DND-41 (cell line): ENCODE data around the gene IL36B.

Experiments used
- ATAC-seq: fragments of 200-7000 bp; cut with Tn5 transposase; 3 replicates; pipeline ENCODE4 v1.9.1; 2021; ENCODE audit warnings: low read depth; ENCODE audit not compliant: insufficient read depth
- DNase-seq: peaks from one replicate; pipeline ENCODE4 v3.0.0-alpha.2; 2020
- H2AFZ ChIP-seq: 2 replicates; pipeline ENCODE4 v1.6.0; 2012; ENCODE audit warnings: low read depth, low read length
- H3K27ac ChIP-seq: 2 replicates; pipeline ENCODE4 v1.5.1; 2012; ENCODE audit warnings: low read length, inconsistent platforms
- H3K27me3 ChIP-seq: fragments of 200-600 bp; sonication (generic); 2 replicates; pipeline ENCODE4 v1.6.0; 2012; ENCODE audit warnings: low read length, mild to moderate bottlenecking, inconsistent platforms; ENCODE audit not compliant: insufficient read depth, poor library complexity
- H3K36me3 ChIP-seq: 2 replicates; pipeline ENCODE4 v1.5.1; 2012; ENCODE audit warnings: low read length, inconsistent platforms; ENCODE audit not compliant: insufficient read depth
- H3K4me1 ChIP-seq: 2 replicates; pipeline ENCODE4 v1.5.1; 2012; ENCODE audit warnings: mild to moderate bottlenecking, low read length; ENCODE audit not compliant: insufficient read depth
- H3K4me2 ChIP-seq: 2 replicates; pipeline ENCODE4 v1.6.0; 2012; ENCODE audit warnings: mild to moderate bottlenecking, moderate library complexity, low read length, inconsistent platforms; ENCODE audit not compliant: insufficient read depth
- H3K4me3 ChIP-seq, 2 experiments: fragments of 200-600 bp in 1 of 2; shearing (Covaris generic) in 1 of 2; 2 replicates each; pipeline ENCODE4 v1.5.1; 2012 to 2016; ENCODE audit warnings: inconsistent platforms in 2 of 2, low read length in 2 of 2, mild to moderate bottlenecking in 2 of 2, low read depth in 1 of 2, moderate library complexity in 1 of 2
- H3K79me2 ChIP-seq: 2 replicates; pipeline ENCODE4 v1.6.0; 2012; ENCODE audit warnings: low read length, inconsistent platforms; ENCODE audit not compliant: insufficient read depth
- H3K9ac ChIP-seq: 2 replicates; pipeline ENCODE4 v1.6.0; 2012; ENCODE audit warnings: low read depth, mild to moderate bottlenecking, inconsistent platforms, low read length, moderate library complexity
- H3K9me3 ChIP-seq: 2 replicates; pipeline ENCODE4 v1.5.1; 2012; ENCODE audit warnings: low read length, moderate library complexity, mild to moderate bottlenecking, inconsistent platforms; ENCODE audit not compliant: insufficient read depth, severe bottlenecking
- H4K20me1 ChIP-seq: 2 replicates; pipeline ENCODE4 v1.6.0; 2012; ENCODE audit warnings: low read length; ENCODE audit not compliant: insufficient read depth
- EZH2 ChIP-seq: IDR thresholded peaks from 3 replicates; pipeline ENCODE4 v1.6.1; 2012; ENCODE audit warnings: borderline replicate concordance, low read depth, mild to moderate bottlenecking, moderate library complexity, low read length, inconsistent platforms; ENCODE audit not compliant: severe bottlenecking
- TF ChIP-seq, protein P1 (sequence below): IDR thresholded peaks from 2 replicates; pipeline ENCODE4 v1.5.1; 2012; ENCODE audit warnings: borderline replicate concordance, low read length, moderate library complexity, mild to moderate bottlenecking; ENCODE audit not compliant: poor library complexity, severe bottlenecking; ENCODE audit errors: extremely low read depth

IL36B gene

DNA sequence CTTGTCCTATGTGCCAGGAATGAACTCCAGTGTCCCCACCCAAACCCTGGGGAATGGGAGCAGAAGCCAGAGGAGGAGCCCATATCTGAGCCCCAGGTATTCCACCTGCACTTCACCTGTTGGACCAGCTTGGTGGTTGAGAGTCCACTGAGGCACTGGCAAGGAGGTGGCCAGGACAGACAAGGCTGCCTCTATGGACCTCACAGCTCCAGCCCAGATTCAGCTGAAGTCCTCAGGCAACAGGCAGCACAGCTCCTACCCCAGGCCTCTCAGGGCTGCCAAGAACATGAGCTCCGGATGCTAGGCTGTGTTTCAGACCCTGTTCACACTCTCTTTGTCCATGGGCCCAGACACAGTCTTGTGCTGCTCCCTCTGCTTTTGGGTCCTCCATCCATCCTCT, 12.2 kb upstream of the IL36B start:
- H3K4me2 ChIP-seq: no peak overlapping the region
- H3K36me3 ChIP-seq: no peaks in the 10 kb centered on the region
- H3K27me3 ChIP-seq: peaks cover 2% of the 10 kb centered on the region
- H3K79me2 ChIP-seq: no peaks in the 10 kb centered on the region
- no peak overlapping the region for H3K27ac ChIP-seq
- no peak overlapping the region for H2AFZ ChIP-seq
- ATAC-seq: no peak
- H3K4me3 ChIP-seq: no peak overlapping the region
- TF ChIP-seq, protein P1, sequence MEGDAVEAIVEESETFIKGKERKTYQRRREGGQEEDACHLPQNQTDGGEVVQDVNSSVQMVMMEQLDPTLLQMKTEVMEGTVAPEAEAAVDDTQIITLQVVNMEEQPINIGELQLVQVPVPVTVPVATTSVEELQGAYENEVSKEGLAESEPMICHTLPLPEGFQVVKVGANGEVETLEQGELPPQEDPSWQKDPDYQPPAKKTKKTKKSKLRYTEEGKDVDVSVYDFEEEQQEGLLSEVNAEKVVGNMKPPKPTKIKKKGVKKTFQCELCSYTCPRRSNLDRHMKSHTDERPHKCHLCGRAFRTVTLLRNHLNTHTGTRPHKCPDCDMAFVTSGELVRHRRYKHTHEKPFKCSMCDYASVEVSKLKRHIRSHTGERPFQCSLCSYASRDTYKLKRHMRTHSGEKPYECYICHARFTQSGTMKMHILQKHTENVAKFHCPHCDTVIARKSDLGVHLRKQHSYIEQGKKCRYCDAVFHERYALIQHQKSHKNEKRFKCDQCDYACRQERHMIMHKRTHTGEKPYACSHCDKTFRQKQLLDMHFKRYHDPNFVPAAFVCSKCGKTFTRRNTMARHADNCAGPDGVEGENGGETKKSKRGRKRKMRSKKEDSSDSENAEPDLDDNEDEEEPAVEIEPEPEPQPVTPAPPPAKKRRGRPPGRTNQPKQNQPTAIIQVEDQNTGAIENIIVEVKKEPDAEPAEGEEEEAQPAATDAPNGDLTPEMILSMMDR: no peak
- no peak for TF ChIP-seq EZH2
- no peaks in the 10 kb centered on the region for H3K4me1 ChIP-seq
- no peak overlapping the region for H3K9ac ChIP-seq
- H3K9me3 ChIP-seq: no peaks in the 10 kb centered on the region
- DNase-seq: no peak
- no peaks in the 10 kb centered on the region for H4K20me1 ChIP-seq

DNA sequence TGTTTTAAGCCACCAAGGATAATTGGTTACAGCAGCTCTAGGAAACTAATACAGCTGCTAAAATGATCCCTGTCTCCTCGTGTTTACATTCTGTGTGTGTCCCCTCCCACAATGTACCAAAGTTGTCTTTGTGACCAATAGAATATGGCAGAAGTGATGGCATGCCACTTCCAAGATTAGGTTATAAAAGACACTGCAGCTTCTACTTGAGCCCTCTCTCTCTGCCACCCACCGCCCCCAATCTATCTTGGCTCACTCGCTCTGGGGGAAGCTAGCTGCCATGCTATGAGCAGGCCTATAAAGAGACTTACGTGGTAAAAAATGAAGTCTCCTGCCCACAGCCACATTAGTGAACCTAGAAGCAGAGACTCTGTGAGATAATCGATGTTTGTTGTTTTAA, 11.6 kb upstream of the IL36B start:
- DNase-seq (no peak), ATAC-seq (no peak)
- H3K4me3 ChIP-seq: no peak overlapping the region
- H3K27me3 ChIP-seq: no peaks in the 10 kb centered on the region
- no peak overlapping the region for H3K4me2 ChIP-seq
- TF ChIP-seq, protein P1: no peak
- TF ChIP-seq EZH2: no peak
- no peak overlapping the region for H3K27ac ChIP-seq
- H4K20me1 ChIP-seq: no peaks in the 10 kb centered on the region
- no peak overlapping the region for H3K9ac ChIP-seq
- H3K36me3 ChIP-seq: no peaks in the 10 kb centered on the region
- H3K4me1 ChIP-seq: no peaks in the 10 kb centered on the region
- H3K9me3 ChIP-seq: no peaks in the 10 kb centered on the region
- H2AFZ ChIP-seq: no peak overlapping the region
- no peaks in the 10 kb centered on the region for H3K79me2 ChIP-seq

DNA sequence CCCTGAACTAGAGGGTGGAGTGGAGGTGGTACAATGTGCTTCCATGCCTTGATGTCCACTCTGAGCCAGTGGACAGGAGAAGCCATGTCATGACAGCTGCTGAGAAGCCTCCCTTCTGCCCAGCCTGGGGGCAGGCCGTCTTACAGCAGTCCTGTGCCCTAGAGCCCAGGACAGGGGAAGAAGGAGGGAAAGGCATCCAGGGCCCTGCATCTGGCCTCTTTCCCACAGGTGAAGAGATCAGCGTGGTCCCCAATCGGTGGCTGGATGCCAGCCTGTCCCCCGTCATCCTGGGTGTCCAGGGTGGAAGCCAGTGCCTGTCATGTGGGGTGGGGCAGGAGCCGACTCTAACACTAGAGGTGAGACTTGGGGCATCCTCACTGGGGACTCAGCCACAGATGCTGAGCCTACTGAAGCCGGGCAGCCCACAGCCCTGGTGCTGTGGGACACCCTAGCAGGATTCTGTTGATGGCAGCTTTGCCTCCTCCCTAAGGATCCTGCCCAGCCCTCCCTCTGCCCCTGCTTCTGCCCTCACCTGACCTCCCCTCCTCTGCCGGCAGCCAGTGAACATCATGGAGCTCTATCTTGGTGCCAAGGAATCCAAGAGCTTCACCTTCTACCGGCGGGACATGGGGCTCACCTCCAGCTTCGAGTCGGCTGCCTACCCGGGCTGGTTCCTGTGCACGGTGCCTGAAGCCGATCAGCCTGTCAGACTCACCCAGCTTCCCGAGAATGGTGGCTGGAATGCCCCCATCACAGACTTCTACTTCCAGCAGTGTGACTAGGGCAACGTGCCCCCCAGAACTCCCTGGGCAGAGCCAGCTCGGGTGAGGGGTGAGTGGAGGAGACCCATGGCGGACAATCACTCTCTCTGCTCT, 9.5 kb upstream of the IL36B start:
- TF ChIP-seq, protein P1: no peak
- no peak for TF ChIP-seq EZH2
- Histone ChIP-seq H3K4me3 (no peak overlapping the region), H3K27me3 (no peaks in the 10 kb centered on the region), H3K9me3 (no peaks in the 10 kb centered on the region), H3K36me3 (no peaks in the 10 kb centered on the region), H4K20me1 (no peaks in the 10 kb centered on the region), H3K9ac (no peak overlapping the region), H3K4me2 (no peak overlapping the region), H3K27ac (no peak overlapping the region), H3K4me1 (no peaks in the 10 kb centered on the region), H2AFZ (no peak overlapping the region), H3K79me2 (no peaks in the 10 kb centered on the region)
- DNase-seq (no peak), ATAC-seq (no peak)
